ENCODE data around the gene ARSH. TPM values are rescaled to one million over a fixed set of nuclear protein-coding genes. Genes with fewer than 3 reads are reported as not detected.
"Not testable (repeated sequence)": the region's sequence is repeated elsewhere in the genome, so short reads cannot be mapped to it uniquely, and the experiment has no call there.

The ARSH gene
- total and polyA plus RNA-seq, 12 donors, result not detected

GRCh38 chrX:2969021-2969420 lies 37.3 kb upstream of the ARSH start:
- peaks cover 0 to 3% (median 0%) of the 10 kb centered on the region in 11 donors for H3K9me3 ChIP-seq
- no peaks in the 10 kb centered on the region for H3K36me3 ChIP-seq
- peaks cover 0 to 40% (median 0%) of the 10 kb centered on the region in 9 donors for H3K4me1 ChIP-seq
- TF ChIP-seq CTCF (IDR thresholded peaks at IDR 0.05), result no peak
- H3K27me3 ChIP-seq, result peaks cover 0 to 4% (median 0%) of the 10 kb centered on the region in 7 donors
- no peak overlapping the region for H3K4me3 ChIP-seq
- ATAC-seq (peak in 5 of 8 donors; percentile 21 to 78 (median 54)), DNase-seq (no peak)
- 29 to 50% methylated on average over 6 of the region's 6 CpGs for WGBS, 2 donors
- peak overlapping the region in 1 of 10 donors; percentile 47 for H3K27ac ChIP-seq
- intact Hi-C loops (cut with DNase I), result no loop called here

- Histone ChIP-seq H3K27ac (no peak overlapping the region), H3K9me3 (peaks cover 0 to 3% (median 0%) of the 10 kb centered on the region in 11 donors), H3K36me3 (no peaks in the 10 kb centered on the region), H3K4me3 (no peak overlapping the region), H3K4me1 (peaks cover 0 to 20% (median 0%) of the 10 kb centered on the region in 9 donors), H3K27me3 (peaks cover 0 to 4% (median 0%) of the 10 kb centered on the region in 7 donors)
- no peak for DNase-seq
- WGBS, 2 donors, result 91 to 94% methylated on average over 6 of the region's 6 CpGs
- no peak for ATAC-seq
- TF ChIP-seq CTCF (IDR thresholded peaks at IDR 0.05), result no peak
- intact Hi-C loops (cut with DNase I), result no loop called here
These were observed 34.0 kb upstream of the ARSH start for GRCh38 chrX:2972391-2972790.

- ATAC-seq (no peak), DNase-seq (no peak)
- intact Hi-C loops (cut with DNase I), result no loop called here
- Histone ChIP-seq H3K9me3 (peaks cover 0 to 3% (median 0%) of the 10 kb centered on the region in 11 donors), H3K4me3 (no peak overlapping the region), H3K36me3 (no peaks in the 10 kb centered on the region), H3K4me1 (no peaks in the 10 kb centered on the region), H3K27me3 (peaks cover 0 to 4% (median 0%) of the 10 kb centered on the region in 7 donors), H3K27ac (no peak overlapping the region)
- 79 to 81% methylated on average over 1 of the region's 1 CpG for WGBS, 2 donors
- no peak for TF ChIP-seq CTCF (IDR thresholded peaks at IDR 0.05)
These were observed 31.4 kb upstream of the ARSH start for GRCh38 chrX:2974961-2975360.

- intact Hi-C loops (cut with DNase I); ATAC-seq; H3K9me3 ChIP-seq: not testable (repeated sequence)
These were observed 27.7 kb upstream of the ARSH start for GRCh38 chrX:2978639-2979038.

GRCh38 chrX:2984342-2984741 lies 22.0 kb upstream of the ARSH start:
- intact Hi-C loops (cut with DNase I), result no loop called here
- WGBS, 2 donors, result 75 to 87% methylated on average over 4 of the region's 4 CpGs
- no peaks in the 10 kb centered on the region for H3K9me3 ChIP-seq
- no peaks in the 10 kb centered on the region for H3K36me3 ChIP-seq
- H3K4me3 ChIP-seq, result no peak overlapping the region
- no peaks in the 10 kb centered on the region for H3K4me1 ChIP-seq
- no peaks in the 10 kb centered on the region for H3K27me3 ChIP-seq
- TF ChIP-seq CTCF (IDR thresholded peaks at IDR 0.05), result no peak
- ATAC-seq, result no peak
- no peak for DNase-seq
- H3K27ac ChIP-seq, result no peak overlapping the region

More at GRCh38 chrX:2978639-2979038, 27.7 kb upstream of the ARSH start:
- not testable (repeated sequence) for H3K36me3 ChIP-seq, H3K27me3 ChIP-seq, DNase-seq, H3K4me1 ChIP-seq, H3K4me3 ChIP-seq, H3K27ac ChIP-seq
- 91 to 93% methylated on average over 4 of the region's 4 CpGs for WGBS, 2 donors

Data from heart right ventricle (tissue), 16 donors.